Neural cell (in vitro differentiated cells): ENCODE results near the gene MEX3D. TPM values are rescaled to one million over a fixed set of nuclear protein-coding genes. Genes with fewer than 3 reads are reported as not detected.

Source experiments
- H2AFZ ChIP-seq: fragments of 200-600, 300-800 bp; sonication (generic), shearing (Covaris generic); 2 replicates; pipeline ENCODE4 v1.6.0; 2014; ENCODE audit warnings: low read depth, mild to moderate bottlenecking, antibody characterized with exemption, low read length, moderate library complexity
- H3F3A ChIP-seq: fragments of 200-600 bp; shearing (Covaris generic); 2 replicates; pipeline ENCODE4 v1.6.1; 2016; ENCODE audit warnings: mild to moderate bottlenecking, moderate library complexity, mixed read lengths, antibody characterized with exemption, low read length; ENCODE audit not compliant: insufficient read depth, poor library complexity, severe bottlenecking
- H3K27ac ChIP-seq: fragments of 200-600, 300-800 bp; sonication (generic), shearing (Covaris generic); 2 replicates; pipeline ENCODE4 v1.5.1; 2014; ENCODE audit warnings: mild to moderate bottlenecking, low read length, moderate library complexity
- H3K27me3 ChIP-seq: fragments of 300-800, 200-600 bp; sonication (generic), shearing (Covaris generic); 2 replicates; pipeline ENCODE4 v1.6.0; 2014; ENCODE audit warnings: mild to moderate bottlenecking, low read depth, low read length, moderate library complexity; ENCODE audit not compliant: insufficient read depth
- H3K36me3 ChIP-seq: fragments of 300-800, 200-600 bp; sonication (generic), shearing (Covaris generic); 2 replicates; pipeline ENCODE4 v1.5.1; 2014; ENCODE audit warnings: mild to moderate bottlenecking, antibody characterized with exemption, low read length, moderate library complexity; ENCODE audit not compliant: insufficient read depth
- H3K4me2 ChIP-seq: fragments of 300-800, 200-600 bp; sonication (generic), shearing (Covaris generic); 2 replicates; pipeline ENCODE4 v1.6.0; 2014; ENCODE audit warnings: mild to moderate bottlenecking, low read length
- H3K4me3 ChIP-seq: fragments of 300-800, 200-600 bp; sonication (generic), shearing (Covaris generic); 2 replicates; pipeline ENCODE4 v1.5.1; 2014; ENCODE audit warnings: mild to moderate bottlenecking, low read length, moderate library complexity
- H3K79me2 ChIP-seq: fragments of 200-600 bp; shearing (Covaris generic); replicated peaks from 2 replicates; pipeline ENCODE4 v1.6.0; 2014; ENCODE audit warnings: mild to moderate bottlenecking, low read length, moderate library complexity; ENCODE audit not compliant: insufficient read depth
- H3K9ac ChIP-seq: fragments of 300-800, 200-600 bp; sonication (generic), shearing (Covaris generic); 2 replicates; pipeline ENCODE4 v1.6.1; 2016; ENCODE audit warnings: mild to moderate bottlenecking, low read length, mixed read lengths
- H3K9me2 ChIP-seq: fragments of 200-600 bp; shearing (Covaris generic); 2 replicates; pipeline ENCODE4 v1.6.1; 2016; ENCODE audit warnings: mild to moderate bottlenecking, low read length, mixed read lengths; ENCODE audit not compliant: insufficient read depth
- H3K9me3 ChIP-seq: fragments of 200-600, 300-800 bp; sonication (generic), shearing (Covaris generic); 2 replicates; pipeline ENCODE4 v1.6.1; 2016; ENCODE audit warnings: mild to moderate bottlenecking, mixed run types, low read length, moderate library complexity, mixed read lengths
- H4K20me1 ChIP-seq: fragments of 200-600 bp; shearing (Covaris generic); 2 replicates; pipeline ENCODE4 v1.6.1; 2016; ENCODE audit warnings: mild to moderate bottlenecking, mixed run types; ENCODE audit not compliant: insufficient read depth
- CTCF ChIP-seq: fragments of 450-650 bp; IDR thresholded peaks from 2 replicates; pipeline ENCODE4 v1.5.1; 2014; ENCODE audit warnings: antibody characterized with exemption, mild to moderate bottlenecking, moderate library complexity; ENCODE audit not compliant: poor library complexity, severe bottlenecking
- EP300 ChIP-seq: fragments of 450-650 bp; conservative IDR thresholded peaks from 2 replicates; pipeline ENCODE4 v1.6.1; 2014; ENCODE audit warnings: antibody characterized with exemption, mild to moderate bottlenecking, moderate library complexity; ENCODE audit not compliant: poor library complexity, severe bottlenecking
- EZH2 ChIP-seq: fragments of 200-600, 300-800 bp; shearing (Covaris generic), sonication (generic); IDR thresholded peaks from 2 replicates; pipeline ENCODE4 v1.6.1; 2014; ENCODE audit warnings: antibody characterized with exemption, low read length, borderline replicate concordance, mild to moderate bottlenecking; ENCODE audit not compliant: insufficient read depth, poor library complexity, severe bottlenecking
- MXI1 ChIP-seq: fragments of 450-650 bp; conservative IDR thresholded peaks from 2 replicates; pipeline ENCODE4 v1.6.1; 2014; ENCODE audit warnings: antibody characterized with exemption, mild to moderate bottlenecking; ENCODE audit not compliant: poor library complexity, severe bottlenecking
- POLR2AphosphoS5 ChIP-seq: IDR thresholded peaks from 2 replicates; pipeline ENCODE4 v1.6.1; 2012
- RAD21 ChIP-seq: fragments of 450-650 bp; conservative IDR thresholded peaks from 2 replicates; pipeline ENCODE4 v1.6.1; 2014; ENCODE audit warnings: antibody characterized with exemption, mild to moderate bottlenecking, moderate library complexity
- REST ChIP-seq: IDR thresholded peaks from 2 replicates; pipeline ENCODE4 v1.6.1; 2012; ENCODE audit warnings: borderline replicate concordance
- SMC3 ChIP-seq: fragments of 450-650 bp; conservative IDR thresholded peaks from 2 replicates; pipeline ENCODE4 v1.6.1; 2014; ENCODE audit warnings: antibody characterized with exemption, mild to moderate bottlenecking, moderate library complexity; ENCODE audit not compliant: poor library complexity
- TAF1 ChIP-seq: IDR thresholded peaks from 2 replicates; pipeline ENCODE4 v1.6.1; 2012; ENCODE audit warnings: low read depth
- polyA plus RNA-seq: library from polyadenylated mRNA; depleted of rRNA; stranded (reverse); fragments of >200 nt; gene quantifications from 2 replicates; pipeline ENCODE4 v1.2.3, GENCODE V29; 2014

The MEX3D gene
- polyA plus RNA-seq, 1 donor from 2014 or later: 20.8 TPM

- Histone ChIP-seq H3K27ac (no peak overlapping the region), H3K27me3 (no peaks in the 10 kb centered on the region), H3K4me3 (no peak overlapping the region), H3K4me2 (no peak overlapping the region), H4K20me1 (peaks cover 3% of the 10 kb centered on the region), H3K36me3 (peaks cover 5% of the 10 kb centered on the region), H3K9ac (no peak overlapping the region), H3K9me3 (no peaks in the 10 kb centered on the region), H3K9me2 (no peaks in the 10 kb centered on the region), H2AFZ (no peak overlapping the region), H3F3A (no peaks in the 10 kb centered on the region), H3K79me2 (peaks cover 4% of the 10 kb centered on the region)
- TF ChIP-seq TAF1 (no peak), MXI1 (no peak), CTCF (no peak), SMC3 (no peak), RAD21 (no peak), EZH2 (no peak), REST (no peak), EP300 (no peak), POLR2AphosphoS5 (no peak)
Observed at GRCh38 chr19:1553415-1553814, 14.7 kb downstream of the MEX3D start.

- H2AFZ ChIP-seq: no peak overlapping the region
- H3K27ac ChIP-seq: no peak overlapping the region
- H4K20me1 ChIP-seq: no peaks in the 10 kb centered on the region
- H3K4me2 ChIP-seq: no peak overlapping the region
- no peaks in the 10 kb centered on the region for H3K9me2 ChIP-seq
- no peak for TF ChIP-seq EZH2
- TF ChIP-seq MXI1: no peak
- TF ChIP-seq POLR2AphosphoS5: no peak
- TF ChIP-seq RAD21: no peak
- no peak for TF ChIP-seq TAF1
- TF ChIP-seq CTCF: no peak
- TF ChIP-seq SMC3: no peak
- TF ChIP-seq REST: no peak
- TF ChIP-seq EP300: no peak
- peaks cover 4% of the 10 kb centered on the region for H3K79me2 ChIP-seq
- no peaks in the 10 kb centered on the region for H3K9me3 ChIP-seq
- H3F3A ChIP-seq: no peaks in the 10 kb centered on the region
- H3K27me3 ChIP-seq: no peaks in the 10 kb centered on the region
- H3K9ac ChIP-seq: no peak overlapping the region
- H3K4me3 ChIP-seq: no peak overlapping the region
- H3K36me3 ChIP-seq: no peaks in the 10 kb centered on the region
Observed at GRCh38 chr19:1551068-1552040, 16.8 kb downstream of the MEX3D start.
